Vagina (tissue), 2 donors: ENCODE measurements around the gene NBEAL1.

Experiments used
- POLR2A ChIP-seq, 2 donors: fragments of 450-650 bp; IDR thresholded peaks; one replicate each; pipeline ENCODE4 v1.6.1; 2017; ENCODE audit warnings: antibody characterized with exemption in 2 of 2, mild to moderate bottlenecking in 2 of 2, moderate library complexity in 2 of 2
- POLR2AphosphoS5 ChIP-seq, 2 donors: sonication (generic); formaldehyde crosslinking; IDR thresholded peaks; one replicate each; pipeline ENCODE4 v1.9.0; 2017; ENCODE audit warnings: antibody characterized with exemption in 2 of 2, mild to moderate bottlenecking in 2 of 2, low read depth in 1 of 2; ENCODE audit not compliant: insufficient read depth in 1 of 2
- TF ChIP-seq, protein P1 (sequence below), 3 experiments: fragments of 450-650 bp in 2 of 3; fragments of 200-600 bp in 1 of 3; sonication (generic) in 1 of 3; IDR thresholded peaks; one replicate each; pipeline ENCODE4 v1.5.1; 2017 to 2019; ENCODE audit warnings: antibody characterized with exemption in 3 of 3, mild to moderate bottlenecking in 2 of 3, moderate library complexity in 2 of 3

DNA sequence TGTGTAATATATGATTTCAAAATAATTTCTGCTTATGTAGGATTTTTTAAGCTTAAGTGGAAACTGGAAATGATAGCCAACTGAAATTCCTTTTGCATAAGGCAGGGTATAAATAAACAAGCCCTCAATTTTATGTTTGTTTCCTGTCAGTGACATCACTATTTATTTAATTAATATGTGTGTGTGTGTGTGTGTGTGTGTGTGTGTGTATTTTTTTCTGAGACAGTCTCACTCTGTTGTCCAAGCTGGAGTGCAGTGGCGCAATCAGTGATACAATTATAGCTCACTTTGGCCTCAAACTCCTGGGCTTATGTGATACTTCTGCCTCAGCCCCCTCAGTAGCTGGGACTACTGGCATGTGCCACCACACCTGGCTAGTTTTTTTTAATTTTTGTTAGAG lies 194.9 kb downstream of the NBEAL1 start:
- TF ChIP-seq, protein P1, sequence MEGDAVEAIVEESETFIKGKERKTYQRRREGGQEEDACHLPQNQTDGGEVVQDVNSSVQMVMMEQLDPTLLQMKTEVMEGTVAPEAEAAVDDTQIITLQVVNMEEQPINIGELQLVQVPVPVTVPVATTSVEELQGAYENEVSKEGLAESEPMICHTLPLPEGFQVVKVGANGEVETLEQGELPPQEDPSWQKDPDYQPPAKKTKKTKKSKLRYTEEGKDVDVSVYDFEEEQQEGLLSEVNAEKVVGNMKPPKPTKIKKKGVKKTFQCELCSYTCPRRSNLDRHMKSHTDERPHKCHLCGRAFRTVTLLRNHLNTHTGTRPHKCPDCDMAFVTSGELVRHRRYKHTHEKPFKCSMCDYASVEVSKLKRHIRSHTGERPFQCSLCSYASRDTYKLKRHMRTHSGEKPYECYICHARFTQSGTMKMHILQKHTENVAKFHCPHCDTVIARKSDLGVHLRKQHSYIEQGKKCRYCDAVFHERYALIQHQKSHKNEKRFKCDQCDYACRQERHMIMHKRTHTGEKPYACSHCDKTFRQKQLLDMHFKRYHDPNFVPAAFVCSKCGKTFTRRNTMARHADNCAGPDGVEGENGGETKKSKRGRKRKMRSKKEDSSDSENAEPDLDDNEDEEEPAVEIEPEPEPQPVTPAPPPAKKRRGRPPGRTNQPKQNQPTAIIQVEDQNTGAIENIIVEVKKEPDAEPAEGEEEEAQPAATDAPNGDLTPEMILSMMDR (IDR thresholded peaks at IDR 0.05) = no peak
- TF ChIP-seq POLR2AphosphoS5 (IDR thresholded peaks at IDR 0.05; ENCODE audit: insufficient read depth in 1 of 2, low read depth in 1 of 2) (no peak), POLR2A (IDR thresholded peaks at IDR 0.05) (no peak)
